Neural cell (in vitro differentiated cells): Measurements from ENCODE around the gene TNIP1. TPM values are rescaled to one million over a fixed set of nuclear protein-coding genes. Genes with fewer than 3 reads are reported as not detected.

Experiments used
- H2AFZ ChIP-seq: fragments of 200-600, 300-800 bp; sonication (generic), shearing (Covaris generic); 2 replicates; pipeline ENCODE4 v1.6.0; 2014; ENCODE audit warnings: low read depth, mild to moderate bottlenecking, antibody characterized with exemption, low read length, moderate library complexity
- H3F3A ChIP-seq: fragments of 200-600 bp; shearing (Covaris generic); 2 replicates; pipeline ENCODE4 v1.6.1; 2016; ENCODE audit warnings: mild to moderate bottlenecking, moderate library complexity, mixed read lengths, antibody characterized with exemption, low read length; ENCODE audit not compliant: insufficient read depth, poor library complexity, severe bottlenecking
- H3K27ac ChIP-seq: fragments of 200-600, 300-800 bp; sonication (generic), shearing (Covaris generic); 2 replicates; pipeline ENCODE4 v1.5.1; 2014; ENCODE audit warnings: mild to moderate bottlenecking, low read length, moderate library complexity
- H3K27me3 ChIP-seq: fragments of 300-800, 200-600 bp; sonication (generic), shearing (Covaris generic); 2 replicates; pipeline ENCODE4 v1.6.0; 2014; ENCODE audit warnings: mild to moderate bottlenecking, low read depth, low read length, moderate library complexity; ENCODE audit not compliant: insufficient read depth
- H3K36me3 ChIP-seq: fragments of 300-800, 200-600 bp; sonication (generic), shearing (Covaris generic); 2 replicates; pipeline ENCODE4 v1.5.1; 2014; ENCODE audit warnings: mild to moderate bottlenecking, antibody characterized with exemption, low read length, moderate library complexity; ENCODE audit not compliant: insufficient read depth
- H3K4me2 ChIP-seq: fragments of 300-800, 200-600 bp; sonication (generic), shearing (Covaris generic); 2 replicates; pipeline ENCODE4 v1.6.0; 2014; ENCODE audit warnings: mild to moderate bottlenecking, low read length
- H3K4me3 ChIP-seq: fragments of 300-800, 200-600 bp; sonication (generic), shearing (Covaris generic); 2 replicates; pipeline ENCODE4 v1.5.1; 2014; ENCODE audit warnings: mild to moderate bottlenecking, low read length, moderate library complexity
- H3K79me2 ChIP-seq: fragments of 200-600 bp; shearing (Covaris generic); replicated peaks from 2 replicates; pipeline ENCODE4 v1.6.0; 2014; ENCODE audit warnings: mild to moderate bottlenecking, low read length, moderate library complexity; ENCODE audit not compliant: insufficient read depth
- H3K9ac ChIP-seq: fragments of 300-800, 200-600 bp; sonication (generic), shearing (Covaris generic); 2 replicates; pipeline ENCODE4 v1.6.1; 2016; ENCODE audit warnings: mild to moderate bottlenecking, low read length, mixed read lengths
- H3K9me2 ChIP-seq: fragments of 200-600 bp; shearing (Covaris generic); 2 replicates; pipeline ENCODE4 v1.6.1; 2016; ENCODE audit warnings: mild to moderate bottlenecking, low read length, mixed read lengths; ENCODE audit not compliant: insufficient read depth
- H3K9me3 ChIP-seq: fragments of 200-600, 300-800 bp; sonication (generic), shearing (Covaris generic); 2 replicates; pipeline ENCODE4 v1.6.1; 2016; ENCODE audit warnings: mild to moderate bottlenecking, mixed run types, low read length, moderate library complexity, mixed read lengths
- H4K20me1 ChIP-seq: fragments of 200-600 bp; shearing (Covaris generic); 2 replicates; pipeline ENCODE4 v1.6.1; 2016; ENCODE audit warnings: mild to moderate bottlenecking, mixed run types; ENCODE audit not compliant: insufficient read depth
- CTCF ChIP-seq: fragments of 450-650 bp; IDR thresholded peaks from 2 replicates; pipeline ENCODE4 v1.5.1; 2014; ENCODE audit warnings: antibody characterized with exemption, mild to moderate bottlenecking, moderate library complexity; ENCODE audit not compliant: poor library complexity, severe bottlenecking
- EP300 ChIP-seq: fragments of 450-650 bp; conservative IDR thresholded peaks from 2 replicates; pipeline ENCODE4 v1.6.1; 2014; ENCODE audit warnings: antibody characterized with exemption, mild to moderate bottlenecking, moderate library complexity; ENCODE audit not compliant: poor library complexity, severe bottlenecking
- EZH2 ChIP-seq: fragments of 200-600, 300-800 bp; shearing (Covaris generic), sonication (generic); IDR thresholded peaks from 2 replicates; pipeline ENCODE4 v1.6.1; 2014; ENCODE audit warnings: antibody characterized with exemption, low read length, borderline replicate concordance, mild to moderate bottlenecking; ENCODE audit not compliant: insufficient read depth, poor library complexity, severe bottlenecking
- MXI1 ChIP-seq: fragments of 450-650 bp; conservative IDR thresholded peaks from 2 replicates; pipeline ENCODE4 v1.6.1; 2014; ENCODE audit warnings: antibody characterized with exemption, mild to moderate bottlenecking; ENCODE audit not compliant: poor library complexity, severe bottlenecking
- POLR2AphosphoS5 ChIP-seq: IDR thresholded peaks from 2 replicates; pipeline ENCODE4 v1.6.1; 2012
- RAD21 ChIP-seq: fragments of 450-650 bp; conservative IDR thresholded peaks from 2 replicates; pipeline ENCODE4 v1.6.1; 2014; ENCODE audit warnings: antibody characterized with exemption, mild to moderate bottlenecking, moderate library complexity
- REST ChIP-seq: IDR thresholded peaks from 2 replicates; pipeline ENCODE4 v1.6.1; 2012; ENCODE audit warnings: borderline replicate concordance
- SMC3 ChIP-seq: fragments of 450-650 bp; conservative IDR thresholded peaks from 2 replicates; pipeline ENCODE4 v1.6.1; 2014; ENCODE audit warnings: antibody characterized with exemption, mild to moderate bottlenecking, moderate library complexity; ENCODE audit not compliant: poor library complexity
- TAF1 ChIP-seq: IDR thresholded peaks from 2 replicates; pipeline ENCODE4 v1.6.1; 2012; ENCODE audit warnings: low read depth
- polyA minus RNA-seq: library from RNA; depleted of rRNA, polyadenylated mRNA; stranded (reverse); fragments of >200 nt; gene quantifications from 2 replicates; pipeline ENCODE4 v1.2.3, GENCODE V29; 2014
- polyA plus RNA-seq: library from polyadenylated mRNA; depleted of rRNA; stranded (reverse); fragments of >200 nt; gene quantifications from 2 replicates; pipeline ENCODE4 v1.2.3, GENCODE V29; 2014

TNIP1 gene, protein sequence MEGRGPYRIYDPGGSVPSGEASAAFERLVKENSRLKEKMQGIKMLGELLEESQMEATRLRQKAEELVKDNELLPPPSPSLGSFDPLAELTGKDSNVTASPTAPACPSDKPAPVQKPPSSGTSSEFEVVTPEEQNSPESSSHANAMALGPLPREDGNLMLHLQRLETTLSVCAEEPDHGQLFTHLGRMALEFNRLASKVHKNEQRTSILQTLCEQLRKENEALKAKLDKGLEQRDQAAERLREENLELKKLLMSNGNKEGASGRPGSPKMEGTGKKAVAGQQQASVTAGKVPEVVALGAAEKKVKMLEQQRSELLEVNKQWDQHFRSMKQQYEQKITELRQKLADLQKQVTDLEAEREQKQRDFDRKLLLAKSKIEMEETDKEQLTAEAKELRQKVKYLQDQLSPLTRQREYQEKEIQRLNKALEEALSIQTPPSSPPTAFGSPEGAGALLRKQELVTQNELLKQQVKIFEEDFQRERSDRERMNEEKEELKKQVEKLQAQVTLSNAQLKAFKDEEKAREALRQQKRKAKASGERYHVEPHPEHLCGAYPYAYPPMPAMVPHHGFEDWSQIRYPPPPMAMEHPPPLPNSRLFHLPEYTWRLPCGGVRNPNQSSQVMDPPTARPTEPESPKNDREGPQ
- polyA plus RNA-seq (3.1 and 3.3 TPM in 2 replicates), polyA minus RNA-seq (4.2 and 4.9 TPM in 2 replicates)

GRCh38 chr5:151080613-151081430, at the start of gene TNIP1:
Gene TNIP1, minus strand, starts transcription at chr5:151081034. Its CDS starts 15,939 bp downstream, at chr5:151065095.
- TF ChIP-seq TAF1, result no peak
- peak; percentile 35 for TF ChIP-seq MXI1
- TF ChIP-seq POLR2AphosphoS5, result peak; percentile 61
- no peak for TF ChIP-seq EZH2
- TF ChIP-seq CTCF, result no peak
- TF ChIP-seq RAD21, result no peak
- TF ChIP-seq EP300, result peak; percentile 6
- TF ChIP-seq REST, result peak; percentile 36
- TF ChIP-seq SMC3, result no peak
- Histone ChIP-seq H3K36me3 (no peaks in the 10 kb centered on the region), H3K79me2 (no peaks in the 10 kb centered on the region)

More at GRCh38 chr5:151080613-151081430, at the start of gene TNIP1:
- Histone ChIP-seq H3K27me3 (no peaks in the 10 kb centered on the region), H3K9me3 (no peaks in the 10 kb centered on the region), H3K9me2 (no peaks in the 10 kb centered on the region), H2AFZ (peak within 1 kb of the TSS; percentile 45), H3F3A (no peaks in the 10 kb centered on the region), H3K27ac (peak within 1 kb of the TSS; percentile 37), H4K20me1 (no peaks in the 10 kb centered on the region), H3K9ac (peak within 1 kb of the TSS; percentile 82), H3K4me2 (peak within 1 kb of the TSS; percentile 71), H3K4me3 (peak within 1 kb of the TSS; percentile 87)
